ENCODE data around the gene UCHL3. TPM values are rescaled to one million over a fixed set of nuclear protein-coding genes. Genes with fewer than 3 reads are reported as not detected.
"Not testable (repeated sequence)": the region's sequence is repeated elsewhere in the genome, so short reads cannot be mapped to it uniquely, and the experiment has no call there.

UCHL3 gene
- total and polyA plus RNA-seq, 5 experiments from 2014 or later: 17.0 to 50.1 (median 44.3) TPM

DNA sequence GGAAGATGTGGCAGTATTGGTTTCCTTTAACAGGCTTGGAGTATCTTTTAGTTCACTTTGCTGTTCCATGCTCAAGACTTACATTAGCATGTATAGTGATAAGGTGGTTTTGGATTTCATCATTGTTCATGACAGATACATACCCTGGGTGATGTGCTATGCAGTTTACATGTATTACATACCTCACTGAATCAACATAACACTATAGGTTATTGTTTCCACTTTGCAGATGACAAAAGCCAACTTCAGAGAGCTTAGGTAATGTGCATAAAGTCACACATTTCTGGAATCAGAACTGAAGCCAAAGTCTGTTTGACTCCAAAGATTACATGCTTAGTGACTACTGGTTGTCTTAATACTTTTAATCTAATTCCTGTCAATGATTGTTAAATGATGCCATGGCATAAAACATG is 19.0 kb upstream of the UCHL3 start:
- H3K9me3 Mint-ChIP-seq: peaks cover 0 to 3% (median 0%) of the 10 kb centered on the region in 9 donors
- H3K36me3 Mint-ChIP-seq: peaks cover 9 to 63% (median 31%) of the 10 kb centered on the region in 3 donors
- peaks cover 19 to 59% (median 50%) of the 10 kb centered on the region in 4 donors for H3K4me1 Mint-ChIP-seq
- H3K27me3 Mint-ChIP-seq: no peaks in the 10 kb centered on the region
- POLR2A ChIA-PET: interaction anchor here (1.4 kb wide), 1 partner anchor 20 kb away, joined by 3 read pairs; the partner anchor contains the start of gene UCHL3
- peak overlapping the region in 3 of 10 donors; percentile 19 to 33 (median 31) for H3K4me3 Mint-ChIP-seq
- peak; percentile 33 to 35 for ATAC-seq
- DNase-seq: peak in 1 of 10 donors; percentile 5
- no peak overlapping the region for H3K27ac Mint-ChIP-seq

DNA sequence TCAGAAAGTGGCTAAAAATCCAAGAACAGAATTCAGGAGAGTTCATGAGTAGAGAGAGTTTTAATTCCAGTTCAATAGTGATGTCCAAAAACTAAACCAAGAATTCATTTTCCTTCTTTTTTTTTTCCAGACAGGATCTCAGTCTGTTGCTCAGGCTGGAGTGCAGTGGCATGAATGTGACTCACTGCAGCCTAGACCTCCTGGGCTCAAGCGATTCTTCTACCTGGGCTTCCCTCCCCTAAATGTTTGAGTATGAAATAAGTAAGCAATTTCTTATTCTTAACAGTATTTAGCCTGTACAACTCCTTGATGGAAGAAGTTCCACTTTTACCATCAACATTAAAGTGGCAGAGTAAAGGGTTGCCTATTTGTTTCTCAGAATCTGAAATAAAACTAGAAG is 15.7 kb upstream of the UCHL3 start:
- POLR2A ChIA-PET: no interaction called here
- Mint-ChIP-seq H3K4me3 (peak overlapping the region in 4 of 10 donors; percentile 1 to 12 (median 8)), H3K4me1 (peaks cover 22 to 79% (median 67%) of the 10 kb centered on the region in 4 donors), H3K27ac (peak overlapping the region in 1 of 10 donors; percentile 22), H3K36me3 (peaks cover 4 to 34% (median 17%) of the 10 kb centered on the region in 3 donors), H3K9me3 (no peaks in the 10 kb centered on the region), H3K27me3 (no peaks in the 10 kb centered on the region)
- ATAC-seq (no peak), DNase-seq (no peak)

DNA sequence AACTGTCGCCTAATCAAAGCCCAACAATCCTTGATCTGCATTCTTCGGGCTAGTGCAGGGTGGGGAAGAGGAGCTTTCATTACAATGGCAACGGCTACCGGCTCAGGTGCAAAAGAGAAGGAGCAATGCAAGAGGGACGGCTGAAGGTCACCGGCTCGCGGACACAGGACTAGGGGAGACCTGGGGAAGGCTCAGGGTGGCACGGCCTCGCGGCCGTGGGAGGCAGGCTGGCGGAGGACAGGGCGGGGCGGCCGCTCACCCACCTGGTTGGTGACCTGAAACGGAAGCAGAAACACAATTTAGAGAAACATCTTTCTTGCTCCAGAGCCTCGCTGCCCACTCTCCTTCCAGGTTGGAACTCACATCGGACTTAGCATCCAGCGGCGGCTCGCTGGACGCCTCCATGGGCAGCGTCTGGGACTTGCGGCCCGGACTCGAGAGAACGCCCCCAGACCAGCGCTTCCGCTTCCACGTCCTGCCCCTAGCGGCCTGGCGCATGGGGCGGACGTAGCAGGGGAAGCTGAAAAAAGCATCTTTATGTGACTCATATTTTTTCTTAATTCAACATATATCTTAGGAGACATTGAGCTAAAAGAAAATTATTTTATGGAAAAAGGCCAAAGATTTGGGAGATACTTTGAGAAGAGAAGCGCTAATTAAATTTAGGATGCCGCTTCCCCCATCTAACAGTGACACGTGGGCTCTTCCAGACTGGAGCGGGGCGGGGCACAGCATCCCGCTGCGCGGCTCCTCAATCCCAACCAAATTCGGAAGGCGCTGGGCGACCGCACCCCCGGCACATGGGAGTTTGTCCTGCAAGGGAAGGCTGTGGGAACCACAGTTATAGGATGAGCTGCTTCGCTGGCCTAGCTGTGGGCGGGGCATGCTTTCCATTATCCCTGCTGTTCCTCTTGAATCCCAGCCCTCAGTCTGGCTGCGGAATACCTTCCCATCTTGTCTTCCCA is 11.9 kb upstream of the UCHL3 start, which contains the start of gene COMMD6:
TSS of gene COMMD6 (minus strand) at position 441 of the 965 bp plus-strand sequence. CDS start at position 405, 36 bp downstream.
- Mint-ChIP-seq H3K36me3 (peaks cover 0 to 18% (median 4%) of the 10 kb centered on the region in 3 donors), H3K9me3 (no peaks in the 10 kb centered on the region), H3K4me1 (peaks cover 13 to 49% (median 43%) of the 10 kb centered on the region in 4 donors), H3K4me3 (peak within 1 kb of the TSS; percentile 91 to 99 (median 98)), H3K27ac (peak within 1 kb of the TSS; percentile 79 to 98 (median 95)), H3K27me3 (no peaks in the 10 kb centered on the region)
- POLR2A ChIA-PET: interaction anchor here (0.8 to 1.8 kb wide), 5 partner anchors 8 to 211 kb away, joined by 3 to 10 read pairs (median 3); partner anchors contain the start of gene UCHL3
- DNase-seq (peak; percentile 39 to 80 (median 60)), ATAC-seq (peak; percentile 92 to 93)

DNA sequence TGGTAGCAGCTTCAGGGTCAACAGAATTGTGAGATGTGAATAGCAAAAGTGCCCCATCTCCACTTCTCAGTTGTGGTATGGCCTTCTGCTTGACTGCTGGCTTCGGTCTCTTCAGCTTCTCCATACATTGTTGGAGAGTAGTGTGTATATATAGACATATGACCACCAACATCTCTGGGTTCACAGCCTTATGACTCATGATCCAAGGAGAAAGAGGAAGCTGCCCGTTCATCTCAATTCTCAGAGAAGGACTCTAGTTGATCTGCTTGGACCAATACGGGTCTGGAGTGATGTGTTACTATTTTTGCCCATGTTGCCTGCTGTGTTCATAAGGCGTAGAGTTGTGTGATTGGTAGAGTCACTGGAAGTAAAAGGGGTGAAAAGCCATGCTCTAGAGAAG is 8.3 kb upstream of the UCHL3 start:
- Mint-ChIP-seq H3K27me3 (peaks cover 0 to 3% (median 0%) of the 10 kb centered on the region in 5 donors), H3K4me1 (peaks cover 4 to 21% (median 17%) of the 10 kb centered on the region in 4 donors), H3K27ac (no peak overlapping the region), H3K36me3 (no peaks in the 10 kb centered on the region), H3K4me3 (no peak overlapping the region), H3K9me3 (no peaks in the 10 kb centered on the region)
- POLR2A ChIA-PET: interaction anchor here (1.3 kb wide), 1 partner anchor 9 kb away, joined by 5 read pairs; the partner anchor contains the start of gene UCHL3
- ATAC-seq: no peak
- no peak for DNase-seq

DNA sequence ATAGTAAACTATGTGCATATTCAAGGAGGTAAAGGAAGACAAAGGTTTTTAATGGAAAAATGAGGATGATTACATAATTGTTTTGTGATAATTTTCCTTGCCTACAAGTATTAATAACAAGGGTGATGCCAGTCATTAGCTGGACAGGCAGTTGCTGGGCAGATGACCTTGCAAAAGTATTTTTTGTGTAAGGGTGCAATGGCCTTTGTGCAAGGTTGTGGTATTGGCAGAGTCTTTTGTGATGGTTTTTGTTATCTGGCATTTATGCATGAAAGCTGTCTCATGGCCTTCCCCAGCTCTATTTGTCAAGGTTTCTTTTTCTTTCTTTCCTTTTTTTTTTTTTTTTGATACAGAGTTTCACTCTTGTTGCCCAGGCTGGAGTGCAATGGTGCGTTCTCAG is 7.6 kb upstream of the UCHL3 start:
- Mint-ChIP-seq H3K27me3 (peaks cover 0 to 3% (median 0%) of the 10 kb centered on the region in 5 donors), H3K9me3 (no peaks in the 10 kb centered on the region), H3K4me1 (peaks cover 2 to 14% (median 11%) of the 10 kb centered on the region in 4 donors), H3K36me3 (no peaks in the 10 kb centered on the region), H3K27ac (no peak overlapping the region), H3K4me3 (no peak overlapping the region)
- POLR2A ChIA-PET: interaction anchor here (1.3 kb wide), 1 partner anchor 8 kb away, joined by 5 read pairs; the partner anchor contains the start of gene UCHL3
- ATAC-seq (no peak), DNase-seq (no peak)

DNA sequence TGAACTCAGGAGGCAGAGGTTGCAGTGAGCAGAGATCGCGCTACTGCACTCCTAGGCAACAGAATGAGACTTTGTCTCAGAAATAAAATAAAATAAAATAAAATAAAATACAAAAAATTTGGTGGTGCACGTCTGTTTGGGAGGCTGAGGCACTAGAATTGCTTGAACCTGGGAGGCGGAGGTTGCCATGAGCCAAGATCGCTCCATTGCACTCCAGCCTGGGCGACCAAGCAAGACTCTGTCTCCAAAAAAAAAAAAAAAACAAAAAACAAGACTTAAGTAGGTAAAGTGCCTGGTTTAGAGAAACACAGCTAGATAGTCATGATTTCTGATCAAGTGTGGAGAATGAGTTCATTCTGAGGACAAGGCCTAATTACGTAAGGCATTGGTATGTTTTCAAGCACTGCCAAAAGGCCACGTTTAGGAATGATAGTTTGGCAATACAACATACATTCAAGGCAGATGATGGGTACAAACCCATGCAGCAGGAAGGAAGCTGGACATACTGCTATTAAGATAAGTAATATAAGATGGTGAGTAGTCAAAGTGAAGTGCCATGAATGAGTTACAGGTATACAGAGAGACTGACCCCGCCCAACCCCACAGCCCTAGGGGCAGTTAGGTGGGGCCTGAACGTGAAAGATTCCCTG is 4.8 kb upstream of the UCHL3 start:
- Mint-ChIP-seq H3K27me3 (peaks cover 0 to 3% (median 0%) of the 10 kb centered on the region in 5 donors), H3K9me3 (no peaks in the 10 kb centered on the region), H3K36me3 (no peaks in the 10 kb centered on the region), H3K4me1 (peaks cover 6 to 8% (median 8%) of the 10 kb centered on the region in 4 donors), H3K27ac (no peak overlapping the region), H3K4me3 (no peak overlapping the region)
- DNase-seq (no peak), ATAC-seq (no peak)
- POLR2A ChIA-PET: interaction anchor here (1.1 kb wide), 1 partner anchor 12 kb away, joined by 3 read pairs; no protein-coding TSS in a partner anchor

DNA sequence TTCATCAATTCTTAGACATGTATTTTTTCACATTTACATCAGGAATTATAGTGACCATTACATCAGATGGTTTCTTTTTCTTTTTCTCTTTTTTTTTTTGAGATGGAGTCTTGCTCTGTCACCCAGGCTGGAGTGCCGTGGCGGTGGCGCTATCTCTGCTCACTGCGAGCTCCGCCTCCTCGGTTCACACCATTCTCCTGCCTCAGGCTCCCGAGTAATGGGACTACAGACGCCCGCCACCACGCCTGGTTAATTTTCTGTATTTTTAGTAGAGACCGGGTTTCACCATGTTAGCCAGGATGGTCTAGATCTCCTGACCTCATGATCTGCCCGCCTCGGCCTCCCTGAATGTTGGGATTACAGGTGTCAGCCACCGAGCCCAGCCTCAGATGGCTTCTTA is 4.2 kb upstream of the UCHL3 start:
- not testable (repeated sequence) for ATAC-seq, H3K27ac Mint-ChIP-seq, H3K9me3 Mint-ChIP-seq, H3K27me3 Mint-ChIP-seq, DNase-seq, H3K4me3 Mint-ChIP-seq, H3K36me3 Mint-ChIP-seq
- POLR2A ChIA-PET: interaction anchor here (1.1 kb wide), 1 partner anchor 12 kb away, joined by 3 read pairs; no protein-coding TSS in a partner anchor
- peaks cover 8 to 14% (median 12%) of the 10 kb centered on the region in 4 donors for H3K4me1 Mint-ChIP-seq

DNA sequence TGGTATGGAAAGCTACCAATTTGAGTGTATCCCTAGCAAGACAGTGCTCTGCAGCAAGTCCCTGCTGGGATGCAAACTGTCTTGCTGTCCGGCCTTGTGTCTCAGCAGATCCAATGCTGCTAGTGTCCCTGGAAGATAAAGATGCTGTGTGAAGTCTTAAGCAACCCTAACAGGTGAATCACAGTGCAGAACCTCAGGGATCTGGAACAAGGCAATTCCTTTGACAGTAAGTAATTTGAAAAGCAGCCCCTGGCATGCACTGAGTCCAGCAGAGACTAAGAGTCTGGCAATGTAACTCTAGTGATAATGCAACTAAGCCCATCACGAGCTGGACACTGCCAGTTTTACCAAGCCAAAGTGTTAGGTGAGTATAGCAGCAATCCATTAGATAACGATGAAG is 1.7 kb upstream of the UCHL3 start:
- H3K9me3 Mint-ChIP-seq: no peaks in the 10 kb centered on the region
- peak overlapping the region in 1 of 10 donors; percentile 13 for H3K27ac Mint-ChIP-seq
- peak overlapping the region in 1 of 10 donors; percentile 28 for H3K4me3 Mint-ChIP-seq
- no peaks in the 10 kb centered on the region for H3K36me3 Mint-ChIP-seq
- POLR2A ChIA-PET: interaction anchor here (2.4 kb wide), 1 partner anchor 10 kb away, joined by 6 read pairs; the partner anchor contains the start of gene COMMD6
- ATAC-seq (no peak), DNase-seq (no peak)
- H3K4me1 Mint-ChIP-seq: peaks cover 13 to 32% (median 29%) of the 10 kb centered on the region in 4 donors
- peaks cover 0 to 3% (median 0%) of the 10 kb centered on the region in 5 donors for H3K27me3 Mint-ChIP-seq

DNA sequence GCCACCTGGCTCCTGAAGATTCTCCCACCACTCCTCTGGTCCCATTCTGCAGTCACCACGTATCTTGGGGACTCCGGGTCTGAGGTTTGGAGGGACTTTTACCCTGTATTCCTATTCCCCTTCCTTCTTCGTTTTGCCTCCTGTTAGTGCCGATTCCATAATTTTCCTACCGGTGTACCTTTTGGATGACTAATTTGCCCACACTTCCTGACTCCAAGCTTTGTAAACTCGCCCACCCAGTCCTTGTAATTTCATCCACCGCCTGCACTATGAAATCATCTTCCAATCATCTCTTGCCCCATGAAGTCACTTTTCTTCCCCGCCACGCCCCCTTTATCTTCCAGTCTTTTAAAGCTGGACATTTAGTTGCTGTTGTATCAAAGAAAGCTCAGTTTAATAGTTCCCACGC is 572 bp downstream of the UCHL3 start:
- ATAC-seq: peak in 1 of 2 donors; percentile 5
- Mint-ChIP-seq H3K4me3 (peak overlapping the region; percentile 87 to 97 (median 95)), H3K4me1 (peaks cover 29 to 54% (median 51%) of the 10 kb centered on the region in 4 donors), H3K27ac (peak overlapping the region; percentile 84 to 99 (median 98)), H3K27me3 (peaks cover 0 to 2% (median 0%) of the 10 kb centered on the region in 5 donors), H3K36me3 (peaks cover 12 to 22% (median 12%) of the 10 kb centered on the region in 3 donors), H3K9me3 (no peaks in the 10 kb centered on the region)
- DNase-seq: peak in 1 of 10 donors; percentile 12
- POLR2A ChIA-PET: interaction anchor here (0.7 to 2.1 kb wide), 4 partner anchors 8 to 177 kb away, joined by 3 to 10 read pairs (median 4); partner anchors contain the start of gene COMMD6

DNA sequence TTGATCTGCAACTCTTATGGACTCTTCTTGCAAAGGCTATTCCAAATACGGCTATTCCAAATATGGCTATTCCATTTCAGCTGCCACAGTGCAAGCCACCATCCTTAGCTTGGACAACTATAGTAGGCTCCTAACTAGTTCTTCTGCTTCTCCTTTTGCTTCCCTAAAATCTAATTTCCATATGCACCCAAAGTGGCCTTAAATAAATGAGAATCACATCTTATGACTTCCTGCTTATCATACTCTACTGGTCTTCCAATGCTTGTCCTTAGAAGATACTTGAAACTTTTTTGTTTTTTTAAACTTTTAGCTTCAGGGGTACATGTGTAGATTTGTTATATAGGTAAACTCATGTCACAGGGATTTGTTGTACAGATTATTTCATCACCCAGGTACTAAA is 4.9 kb downstream of the UCHL3 start:
- Mint-ChIP-seq H3K4me1 (peaks cover 32 to 70% (median 66%) of the 10 kb centered on the region in 4 donors), H3K27me3 (no peaks in the 10 kb centered on the region), H3K4me3 (no peak overlapping the region), H3K36me3 (peaks cover 12 to 34% (median 12%) of the 10 kb centered on the region in 3 donors), H3K27ac (no peak overlapping the region), H3K9me3 (no peaks in the 10 kb centered on the region)
- no peak for DNase-seq
- POLR2A ChIA-PET: no interaction called here
- ATAC-seq: no peak

DNA sequence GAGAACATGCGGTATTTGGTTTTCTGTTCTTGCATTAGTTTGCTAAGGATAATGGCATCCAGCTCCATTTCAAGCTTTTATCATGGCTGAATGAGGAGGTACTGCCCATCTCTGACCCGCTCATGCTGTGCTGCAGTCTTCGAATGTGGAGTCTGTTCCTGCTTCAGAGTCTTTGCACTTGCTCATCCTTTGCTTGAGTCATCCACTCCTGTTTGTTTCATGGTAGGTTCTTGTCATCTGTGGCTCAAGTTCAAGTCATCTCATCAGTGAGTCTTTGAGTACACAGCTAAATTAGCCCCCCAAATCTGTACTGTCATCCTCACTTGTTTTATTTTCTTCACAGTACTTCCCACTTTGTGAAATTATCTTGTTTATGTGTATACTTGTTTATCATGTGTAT is 5.4 kb downstream of the UCHL3 start:
- POLR2A ChIA-PET: no interaction called here
- DNase-seq (no peak), ATAC-seq (no peak)
- Mint-ChIP-seq H3K27me3 (no peaks in the 10 kb centered on the region), H3K9me3 (no peaks in the 10 kb centered on the region), H3K27ac (peak overlapping the region in 1 of 10 donors; percentile 10), H3K4me3 (peak overlapping the region in 2 of 10 donors; percentile 7 to 27), H3K4me1 (peaks cover 32 to 75% (median 66%) of the 10 kb centered on the region in 4 donors), H3K36me3 (peaks cover 12 to 34% (median 12%) of the 10 kb centered on the region in 3 donors)

DNA sequence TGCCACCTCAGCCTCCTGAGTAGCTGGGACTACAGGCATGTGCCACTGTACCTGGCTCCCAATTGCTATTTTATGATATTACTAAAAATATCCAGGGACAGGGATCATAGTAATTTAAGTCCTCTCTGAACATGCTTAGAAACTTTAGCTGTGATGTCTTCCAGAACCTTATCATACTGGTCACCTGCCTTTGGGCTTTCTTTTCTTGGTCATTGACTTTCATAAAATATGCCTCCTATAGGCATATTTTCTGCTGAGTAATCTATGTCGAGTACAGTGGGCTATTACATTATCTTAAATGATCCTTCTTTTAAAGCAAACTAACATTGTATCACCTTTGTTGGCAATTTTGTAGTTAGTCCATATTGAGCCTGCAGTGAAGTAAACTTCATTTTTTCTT is 6.2 kb downstream of the UCHL3 start:
- H3K9me3 Mint-ChIP-seq: no peaks in the 10 kb centered on the region
- no peaks in the 10 kb centered on the region for H3K27me3 Mint-ChIP-seq
- H3K4me1 Mint-ChIP-seq: peaks cover 26 to 71% (median 62%) of the 10 kb centered on the region in 4 donors
- no peak overlapping the region for H3K4me3 Mint-ChIP-seq
- no peak overlapping the region for H3K27ac Mint-ChIP-seq
- DNase-seq: no peak
- peaks cover 12 to 41% (median 12%) of the 10 kb centered on the region in 3 donors for H3K36me3 Mint-ChIP-seq
- ATAC-seq: no peak
- POLR2A ChIA-PET: no interaction called here
